ENCODE data around the gene RAPGEF3. TPM values are rescaled to one million over a fixed set of nuclear protein-coding genes. Genes with fewer than 3 reads are reported as not detected.

Gene RAPGEF3
- total and polyA plus RNA-seq, 9 of the 15 experiments (the other 6 are each of a cell fraction or from before 2014, with no cell fraction given), result 0.03 to 0.78 (median 0.37) TPM; not detected in 1

DNA sequence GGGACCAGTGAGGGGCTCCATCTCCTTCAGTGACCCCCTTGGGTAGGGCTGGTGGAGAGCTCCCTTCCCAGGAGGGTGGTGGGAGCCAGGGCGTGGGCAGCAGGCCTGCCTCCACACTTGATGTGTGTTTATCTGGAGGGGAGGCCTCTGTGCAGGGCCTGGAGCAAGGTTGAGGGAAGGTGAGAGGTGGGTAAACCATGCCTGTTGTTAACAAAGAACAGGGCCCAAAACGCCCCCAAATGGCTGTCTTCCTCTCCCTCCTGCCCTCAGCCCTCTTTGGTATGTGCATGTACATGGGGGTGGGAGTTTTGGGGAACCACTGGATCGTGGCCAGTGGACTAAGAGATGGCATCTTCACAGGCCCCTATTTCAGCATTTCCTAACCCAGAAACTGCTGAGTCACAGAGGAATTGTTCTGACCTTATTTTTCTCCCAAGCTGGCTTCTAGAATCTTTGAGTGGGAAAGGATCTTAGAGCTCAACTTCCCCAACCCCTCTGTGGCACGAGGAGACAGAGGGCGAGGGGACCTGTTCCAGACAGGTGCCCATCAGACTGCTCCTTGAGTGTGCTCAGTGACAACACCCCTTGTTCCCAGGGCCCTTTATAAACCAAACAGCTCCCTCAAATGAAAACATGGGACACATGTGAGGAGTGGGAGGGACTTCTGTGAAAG is 17.9 kb upstream of the RAPGEF3 start (continued):
- TF ChIP-seq, protein P1, sequence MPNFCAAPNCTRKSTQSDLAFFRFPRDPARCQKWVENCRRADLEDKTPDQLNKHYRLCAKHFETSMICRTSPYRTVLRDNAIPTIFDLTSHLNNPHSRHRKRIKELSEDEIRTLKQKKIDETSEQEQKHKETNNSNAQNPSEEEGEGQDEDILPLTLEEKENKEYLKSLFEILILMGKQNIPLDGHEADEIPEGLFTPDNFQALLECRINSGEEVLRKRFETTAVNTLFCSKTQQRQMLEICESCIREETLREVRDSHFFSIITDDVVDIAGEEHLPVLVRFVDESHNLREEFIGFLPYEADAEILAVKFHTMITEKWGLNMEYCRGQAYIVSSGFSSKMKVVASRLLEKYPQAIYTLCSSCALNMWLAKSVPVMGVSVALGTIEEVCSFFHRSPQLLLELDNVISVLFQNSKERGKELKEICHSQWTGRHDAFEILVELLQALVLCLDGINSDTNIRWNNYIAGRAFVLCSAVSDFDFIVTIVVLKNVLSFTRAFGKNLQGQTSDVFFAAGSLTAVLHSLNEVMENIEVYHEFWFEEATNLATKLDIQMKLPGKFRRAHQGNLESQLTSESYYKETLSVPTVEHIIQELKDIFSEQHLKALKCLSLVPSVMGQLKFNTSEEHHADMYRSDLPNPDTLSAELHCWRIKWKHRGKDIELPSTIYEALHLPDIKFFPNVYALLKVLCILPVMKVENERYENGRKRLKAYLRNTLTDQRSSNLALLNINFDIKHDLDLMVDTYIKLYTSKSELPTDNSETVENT (CRISPR knock-in tag; IDR thresholded peaks at IDR 0.05), result no peak
- TF ChIP-seq MAZ (CRISPR knock-in tag; conservative IDR thresholded peaks at IDR 0.05 in 1 of 2, IDR thresholded peaks at IDR 0.05 in 1 of 2) (peak; percentile 10 to 41; a peak in 1 of 4 replicates), DMBX1 (CRISPR knock-in tag; IDR thresholded peaks at IDR 0.05; ENCODE audit: borderline replicate concordance) (peak; percentile 37; the same call in 1 of the 2 replicates), DPF2 (IDR thresholded peaks at IDR 0.05) (peak; percentile 61), SAFB2 (IDR thresholded peaks at IDR 0.05; ENCODE audit: borderline replicate concordance, low read depth, low read length, severe bottlenecking) (no peak), MAFK (IDR thresholded peaks at IDR 0.05; ENCODE audit: low read length) (peak; percentile 91), NR2C2 (CRISPR knock-in tag; IDR thresholded peaks at IDR 0.05) (no peak), NR2C2 (tag; IDR thresholded peaks at IDR 0.05) (peak; percentile 6; the same call in 1 of the 2 replicates), ZNF184 (CRISPR knock-in tag; IDR thresholded peaks at IDR 0.05) (no peak), MAFG (tag; conservative IDR thresholded peaks at IDR 0.05) (peak; percentile 98), ZNF696 (CRISPR knock-in tag; conservative IDR thresholded peaks at IDR 0.05) (no peak), ZNF766 (CRISPR knock-in tag; conservative IDR thresholded peaks at IDR 0.05) (peak; percentile 74; the same call in 1 of the 2 replicates), CEBPB (tag; IDR thresholded peaks at IDR 0.05) (0 out of 2 replicates have a peak, but pooled peaks have one; percentile 41), ARID1B (IDR thresholded peaks at IDR 0.05) (peak; percentile 32; the same call in 1 of the 2 replicates), BACH1 (tag; IDR thresholded peaks at IDR 0.05) (peak; percentile 95), C11orf30 (IDR thresholded peaks at IDR 0.05; ENCODE audit: low read depth) (peak; percentile 96)
- TF ChIP-seq, protein P2, sequence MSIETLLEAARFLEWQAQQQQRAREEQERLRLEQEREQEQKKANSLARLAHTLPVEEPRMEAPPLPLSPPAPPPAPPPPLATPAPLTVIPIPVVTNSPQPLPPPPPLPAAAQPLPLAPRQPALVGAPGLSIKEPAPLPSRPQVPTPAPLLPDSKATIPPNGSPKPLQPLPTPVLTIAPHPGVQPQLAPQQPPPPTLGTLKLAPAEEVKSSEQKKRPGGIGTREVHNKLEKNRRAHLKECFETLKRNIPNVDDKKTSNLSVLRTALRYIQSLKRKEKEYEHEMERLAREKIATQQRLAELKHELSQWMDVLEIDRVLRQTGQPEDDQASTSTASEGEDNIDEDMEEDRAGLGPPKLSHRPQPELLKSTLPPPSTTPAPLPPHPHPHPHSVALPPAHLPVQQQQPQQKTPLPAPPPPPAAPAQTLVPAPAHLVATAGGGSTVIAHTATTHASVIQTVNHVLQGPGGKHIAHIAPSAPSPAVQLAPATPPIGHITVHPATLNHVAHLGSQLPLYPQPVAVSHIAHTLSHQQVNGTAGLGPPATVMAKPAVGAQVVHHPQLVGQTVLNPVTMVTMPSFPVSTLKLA (conservative IDR thresholded peaks at IDR 0.05), result peak; percentile 58 to 61
- TF ChIP-seq, protein P3, sequence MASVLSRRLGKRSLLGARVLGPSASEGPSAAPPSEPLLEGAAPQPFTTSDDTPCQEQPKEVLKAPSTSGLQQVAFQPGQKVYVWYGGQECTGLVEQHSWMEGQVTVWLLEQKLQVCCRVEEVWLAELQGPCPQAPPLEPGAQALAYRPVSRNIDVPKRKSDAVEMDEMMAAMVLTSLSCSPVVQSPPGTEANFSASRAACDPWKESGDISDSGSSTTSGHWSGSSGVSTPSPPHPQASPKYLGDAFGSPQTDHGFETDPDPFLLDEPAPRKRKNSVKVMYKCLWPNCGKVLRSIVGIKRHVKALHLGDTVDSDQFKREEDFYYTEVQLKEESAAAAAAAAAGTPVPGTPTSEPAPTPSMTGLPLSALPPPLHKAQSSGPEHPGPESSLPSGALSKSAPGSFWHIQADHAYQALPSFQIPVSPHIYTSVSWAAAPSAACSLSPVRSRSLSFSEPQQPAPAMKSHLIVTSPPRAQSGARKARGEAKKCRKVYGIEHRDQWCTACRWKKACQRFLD (CRISPR knock-in tag; IDR thresholded peaks at IDR 0.05), result peak; percentile 30; the same call in 1 of the 2 replicates
- TF ChIP-seq, protein P4, sequence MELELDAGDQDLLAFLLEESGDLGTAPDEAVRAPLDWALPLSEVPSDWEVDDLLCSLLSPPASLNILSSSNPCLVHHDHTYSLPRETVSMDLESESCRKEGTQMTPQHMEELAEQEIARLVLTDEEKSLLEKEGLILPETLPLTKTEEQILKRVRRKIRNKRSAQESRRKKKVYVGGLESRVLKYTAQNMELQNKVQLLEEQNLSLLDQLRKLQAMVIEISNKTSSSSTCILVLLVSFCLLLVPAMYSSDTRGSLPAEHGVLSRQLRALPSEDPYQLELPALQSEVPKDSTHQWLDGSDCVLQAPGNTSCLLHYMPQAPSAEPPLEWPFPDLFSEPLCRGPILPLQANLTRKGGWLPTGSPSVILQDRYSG (tag; conservative IDR thresholded peaks at IDR 0.05; ENCODE audit: low read depth), result 0 out of 2 replicates have a peak, but pooled peaks have one; percentile 27
- TF ChIP-seq, protein P5, sequence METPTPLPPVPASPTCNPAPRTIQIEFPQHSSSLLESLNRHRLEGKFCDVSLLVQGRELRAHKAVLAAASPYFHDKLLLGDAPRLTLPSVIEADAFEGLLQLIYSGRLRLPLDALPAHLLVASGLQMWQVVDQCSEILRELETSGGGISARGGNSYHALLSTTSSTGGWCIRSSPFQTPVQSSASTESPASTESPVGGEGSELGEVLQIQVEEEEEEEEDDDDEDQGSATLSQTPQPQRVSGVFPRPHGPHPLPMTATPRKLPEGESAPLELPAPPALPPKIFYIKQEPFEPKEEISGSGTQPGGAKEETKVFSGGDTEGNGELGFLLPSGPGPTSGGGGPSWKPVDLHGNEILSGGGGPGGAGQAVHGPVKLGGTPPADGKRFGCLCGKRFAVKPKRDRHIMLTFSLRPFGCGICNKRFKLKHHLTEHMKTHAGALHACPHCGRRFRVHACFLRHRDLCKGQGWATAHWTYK (CRISPR knock-in tag; IDR thresholded peaks at IDR 0.05), result 0 out of 2 replicates have a peak, but pooled peaks have one; percentile 17
